HG03378 (cell line): ENCODE data around the gene DEPP1.

Experiments
- ATAC-seq: cut with Tn5 transposase; IDR thresholded peaks from one replicate; pipeline ENCODE4 v1.9.1; 2021; ENCODE audit warnings: mild to moderate bottlenecking, moderate library complexity; ENCODE audit not compliant: unreplicated experiment

DEPP1 gene

DNA sequence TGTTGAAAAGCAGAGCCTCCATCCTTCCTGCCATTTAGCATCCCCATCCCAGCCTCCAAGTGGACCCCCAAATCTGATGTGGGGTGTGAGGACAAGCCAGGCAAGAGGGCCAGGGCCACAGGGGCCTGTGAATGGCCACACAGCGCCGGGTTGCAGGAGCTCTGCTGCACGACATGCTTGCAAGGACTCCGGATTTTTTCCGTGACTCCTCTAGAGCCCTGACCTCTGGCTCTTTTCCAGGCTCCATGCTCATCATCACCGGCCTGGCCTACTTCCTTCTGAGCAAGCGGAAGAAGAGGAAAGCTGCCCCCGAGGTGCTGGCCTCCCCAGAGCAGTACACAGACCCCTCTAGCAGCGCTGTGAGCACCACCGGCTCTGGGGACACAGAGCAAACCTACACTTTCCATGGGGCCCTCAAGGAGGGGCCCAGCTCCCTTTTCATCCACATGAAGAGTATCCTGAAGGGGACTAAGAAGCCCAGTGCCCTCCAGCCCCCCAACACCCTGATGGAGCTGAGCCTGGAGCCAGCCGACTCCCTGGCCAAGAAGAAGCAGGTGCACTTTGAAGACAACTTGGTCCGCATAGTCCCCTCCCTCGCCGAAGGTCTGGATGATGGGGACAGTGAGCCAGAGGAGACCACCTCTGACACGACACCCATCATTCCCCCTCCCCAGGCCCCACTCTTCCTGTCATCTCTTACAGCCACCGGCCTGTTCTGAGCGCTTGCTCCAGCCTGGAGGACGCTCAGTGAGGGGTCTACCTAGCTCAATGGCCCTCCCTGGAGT lies 44.0 kb downstream of the DEPP1 start:
- no peak for ATAC-seq

GRCh38 chr10:44933451-44934321 lies 44.9 kb downstream of the DEPP1 start:
- ATAC-seq: no peak

GRCh38 chr10:44932517-44933450 lies 45.8 kb downstream of the DEPP1 start:
- ATAC-seq: peak; percentile 94

DNA sequence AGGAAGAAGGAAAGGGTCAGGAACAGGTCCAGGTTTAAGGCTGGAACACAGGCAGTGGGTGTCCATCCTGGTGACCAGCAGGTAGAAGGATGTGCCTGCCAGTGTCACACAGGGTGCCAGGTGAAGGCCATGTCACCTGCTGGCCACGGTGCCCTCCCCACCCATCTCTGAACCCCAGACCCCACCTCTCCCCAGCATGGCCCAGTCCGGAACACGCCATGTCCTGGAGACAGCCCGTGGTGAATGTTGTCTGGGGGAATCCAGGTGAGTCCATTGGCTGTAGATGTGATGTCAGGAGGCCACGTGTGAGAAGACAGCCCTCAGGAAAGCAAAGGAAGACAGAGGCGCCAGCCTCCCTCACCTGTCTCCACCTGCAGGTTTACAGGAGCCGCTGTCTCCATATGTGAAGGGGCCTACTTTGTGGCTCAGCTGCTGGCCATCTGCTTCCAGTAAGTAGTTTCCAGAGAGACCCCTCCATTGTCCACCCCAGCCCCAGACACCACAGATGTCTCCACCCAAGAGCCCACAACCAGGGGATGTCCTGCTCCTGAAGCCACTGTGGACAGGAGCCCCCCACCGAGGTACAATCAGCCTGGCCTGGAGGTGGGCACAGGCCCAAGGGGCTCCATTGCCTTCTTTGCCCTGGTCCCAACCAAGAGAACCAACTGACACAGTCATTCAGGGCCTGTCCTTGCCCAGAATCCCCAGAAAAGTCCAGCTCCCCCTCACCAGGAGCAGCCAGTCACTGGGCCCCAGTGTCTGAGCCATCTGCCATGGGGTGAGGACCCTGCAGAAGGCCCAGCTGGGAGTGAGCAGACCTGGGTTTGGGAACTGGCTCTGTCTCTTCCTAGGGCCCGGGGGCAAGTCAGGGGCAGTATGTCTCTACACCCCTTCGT lies 46.7 kb downstream of the DEPP1 start:
- ATAC-seq: no peak

- no peak for ATAC-seq
Measured at GRCh38 chr10:44930904-44931620, 47.5 kb downstream of the DEPP1 start.

GRCh38 chr10:44929356-44930255 lies 49.0 kb downstream of the DEPP1 start:
- ATAC-seq: no peak

DNA sequence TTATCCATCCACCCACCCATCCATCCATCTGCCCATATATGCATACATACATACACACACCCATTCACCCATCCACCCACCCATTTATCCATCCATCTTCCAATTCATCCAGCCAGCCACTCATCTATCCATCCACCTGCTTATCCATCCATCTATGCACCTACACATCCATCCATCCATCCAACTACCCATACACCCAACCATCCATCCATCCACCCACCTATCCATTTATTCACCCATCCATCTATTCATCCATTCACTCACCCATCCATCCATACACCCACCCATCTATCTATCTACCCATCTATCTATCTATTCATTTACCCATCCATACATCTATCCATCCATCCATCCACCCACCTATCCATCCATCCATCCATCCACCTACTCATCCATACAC lies 50.1 kb downstream of the DEPP1 start:
- ATAC-seq: no peak

DNA sequence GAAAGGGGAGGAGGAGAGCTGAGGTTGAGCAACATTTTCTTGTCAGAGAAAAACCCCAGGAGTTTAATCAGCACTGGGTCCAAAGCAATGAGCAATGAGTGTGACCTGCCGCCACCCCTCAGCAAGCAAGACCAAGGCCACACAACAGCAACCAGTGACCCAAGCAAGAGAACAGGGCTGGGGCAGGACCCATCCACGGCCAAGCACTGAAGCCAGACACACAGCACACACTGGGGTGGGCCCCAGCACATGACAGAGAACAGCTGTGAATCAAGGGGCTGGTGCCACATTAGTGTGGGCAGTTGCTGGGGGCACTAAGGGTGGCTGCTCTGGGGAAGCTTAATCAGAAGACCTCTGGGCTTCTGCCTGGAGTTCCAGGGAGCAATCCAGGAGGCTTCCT lies 51.3 kb downstream of the DEPP1 start:
- no peak for ATAC-seq

DNA sequence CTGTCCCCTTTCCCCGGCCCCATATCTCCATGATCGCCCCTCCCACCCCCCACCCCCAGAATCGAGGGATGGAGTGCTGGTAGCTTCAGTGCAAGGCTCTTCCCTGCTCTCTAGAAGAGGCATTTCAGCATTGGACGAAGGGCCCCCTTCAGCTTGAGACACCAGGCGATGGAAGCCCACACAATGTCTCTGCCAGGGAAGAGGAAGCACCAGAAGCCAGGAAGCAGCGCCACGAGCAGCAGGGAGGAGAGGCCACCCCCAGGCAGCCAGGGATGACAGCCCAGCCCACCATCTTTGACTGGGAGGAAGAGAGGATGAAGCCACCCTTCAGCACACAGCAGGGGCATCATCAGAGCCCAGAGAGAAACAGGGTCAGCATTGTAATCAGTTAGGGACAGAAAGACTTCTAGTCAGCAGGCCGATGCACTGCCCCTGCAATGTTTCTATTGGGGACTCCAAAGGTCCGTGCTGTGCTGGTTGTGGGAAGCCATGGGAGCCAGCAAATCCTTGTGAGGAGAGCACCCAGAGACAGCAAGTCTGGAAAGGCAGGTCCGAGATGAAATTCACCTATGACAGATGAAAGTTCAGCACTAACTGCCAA lies 51.8 kb downstream of the DEPP1 start:
- no peak for ATAC-seq
